ENCODE measurements around the gene PSMD14.

PSMD14 gene

DNA sequence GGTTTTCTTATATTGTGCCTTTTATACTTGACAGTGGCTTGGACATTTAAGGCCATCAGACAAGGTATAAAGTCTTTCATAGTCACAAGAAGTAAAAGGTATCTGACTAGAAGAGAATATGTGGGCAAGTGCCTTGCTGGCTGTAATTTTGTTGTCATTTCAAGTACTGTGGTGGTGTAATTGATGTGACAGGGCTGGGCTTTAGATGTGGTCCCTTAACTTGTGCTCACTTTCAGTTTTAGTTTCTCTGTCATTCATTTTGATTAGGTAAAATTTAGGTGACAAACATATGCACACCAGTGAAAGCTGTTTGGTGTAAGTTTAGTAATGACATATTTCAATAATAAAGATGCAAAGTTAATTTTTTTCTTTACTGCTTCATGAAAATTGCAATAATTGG is 76.6 kb downstream of the PSMD14 start:
- TF ChIP-seq CTCF (conservative IDR thresholded peaks at IDR 0.05; ENCODE audit: low read length), result no peak
- DNase-seq (ENCODE audit: low read depth), result no peak
- no peak overlapping the region for H3K4me3 ChIP-seq (ENCODE audit: low read length)

GRCh38 chr2:161386228-161386824 is 78.1 kb downstream of the PSMD14 start:
- no peak overlapping the region for H3K4me3 ChIP-seq (ENCODE audit: low read length)

DNA sequence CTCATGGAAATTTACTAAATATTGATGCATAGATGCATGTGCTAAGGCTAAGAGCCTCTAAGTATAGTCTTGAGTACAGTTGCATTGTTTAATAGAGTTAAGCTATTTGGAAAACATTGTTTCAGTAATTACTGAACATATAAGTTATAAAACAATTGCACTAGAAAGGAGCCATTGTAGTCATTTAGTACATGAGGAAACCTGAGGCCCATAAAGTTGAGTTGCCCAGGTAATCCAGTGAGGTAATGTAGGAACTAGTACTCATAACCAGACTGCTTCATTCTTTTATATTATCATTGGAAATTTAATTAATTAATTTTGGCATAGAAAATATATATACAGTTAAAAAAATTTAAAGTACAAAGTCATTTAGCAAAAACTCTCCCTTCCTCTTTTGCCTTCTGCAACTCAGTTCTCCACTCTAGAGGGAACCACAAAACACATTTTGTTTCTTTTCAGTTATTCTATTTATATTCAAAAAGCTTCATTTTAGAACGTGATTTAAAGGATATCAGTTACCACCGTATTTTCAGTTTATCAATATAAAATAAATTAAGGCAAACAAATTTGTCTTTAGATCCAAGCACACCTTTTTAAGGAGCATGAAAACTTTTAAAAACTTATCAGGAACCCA is 80.0 kb downstream of the PSMD14 start:
- no peak for DNase-seq (ENCODE audit: low read depth)

More at GRCh38 chr2:161386228-161386824, 78.1 kb downstream of the PSMD14 start:
- no peak for TF ChIP-seq CTCF (conservative IDR thresholded peaks at IDR 0.05; ENCODE audit: low read length)
- DNase-seq (ENCODE audit: low read depth), result no peak

GRCh38 chr2:161391737-161392506 is 83.7 kb downstream of the PSMD14 start:
- no peak for TF ChIP-seq CTCF (conservative IDR thresholded peaks at IDR 0.05; ENCODE audit: low read length)
- no peak overlapping the region for H3K4me3 ChIP-seq (ENCODE audit: low read length)
- no peak for DNase-seq (ENCODE audit: low read depth)

More for the DNA sequence above, 80.0 kb downstream of the PSMD14 start:
- H3K4me3 ChIP-seq (ENCODE audit: low read length), result no peak overlapping the region
- TF ChIP-seq CTCF (conservative IDR thresholded peaks at IDR 0.05; ENCODE audit: low read length), result no peak

DNA sequence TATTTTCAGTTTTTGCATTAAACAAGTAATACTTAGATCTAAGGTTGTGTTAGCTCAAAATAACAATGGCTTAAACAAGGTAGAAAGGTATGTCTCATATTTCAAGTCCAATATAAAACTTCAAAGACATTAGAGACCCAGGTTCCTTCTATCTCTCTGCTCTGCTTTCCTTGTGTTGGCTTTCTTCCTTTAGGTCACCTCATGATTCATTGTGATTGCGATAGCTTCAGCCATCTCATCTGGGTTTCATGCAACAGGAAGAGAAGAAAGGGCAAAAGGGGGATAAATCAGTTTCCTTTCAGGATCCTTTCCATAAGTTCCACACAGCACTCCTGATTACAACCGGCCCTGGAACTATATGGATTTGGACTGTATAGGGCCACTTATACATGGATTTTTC is 91.9 kb downstream of the PSMD14 start:
- peak; percentile 15 for DNase-seq (ENCODE audit: low read depth)
- no peak for TF ChIP-seq CTCF (conservative IDR thresholded peaks at IDR 0.05; ENCODE audit: low read length)
- H3K4me3 ChIP-seq (ENCODE audit: low read length), result no peak overlapping the region

GRCh38 chr2:161402297-161402696 is 94.1 kb downstream of the PSMD14 start:
- DNase-seq (ENCODE audit: low read depth), result no peak
- no peak overlapping the region for H3K4me3 ChIP-seq (ENCODE audit: low read length)
- no peak for TF ChIP-seq CTCF (conservative IDR thresholded peaks at IDR 0.05; ENCODE audit: low read length)
